Epithelial cell of esophagus (primary cell): Measurements from ENCODE around the gene ADGRL3.

Experiments
- DNase-seq: peaks from one replicate; pipeline ENCODE4 v3.0.0; 2010; ENCODE audit warnings: low read depth
- H3K4me3 ChIP-seq: 2 replicates; pipeline ENCODE4 v1.5.1; 2011; ENCODE audit warnings: mild to moderate bottlenecking, low read length, control low read depth
- CTCF ChIP-seq: IDR thresholded peaks from 2 replicates; pipeline ENCODE4 v1.5.1; 2011; ENCODE audit warnings: low read depth, mild to moderate bottlenecking, low read length, control low read depth, inconsistent platforms; ENCODE audit not compliant: insufficient read depth; ENCODE audit errors: missing control alignments

The ADGRL3 gene

GRCh38 chr4:61214680-61215079 lies 14.6 kb downstream of the ADGRL3 start:
- no peak for TF ChIP-seq CTCF
- DNase-seq: peak; percentile 15
- H3K4me3 ChIP-seq: no peak overlapping the region

- H3K4me3 ChIP-seq: no peak overlapping the region
- no peak for TF ChIP-seq CTCF
- no peak for DNase-seq
Observed at GRCh38 chr4:61217222-61217621, 17.1 kb downstream of the ADGRL3 start.

- DNase-seq: no peak
- TF ChIP-seq CTCF: no peak
- H3K4me3 ChIP-seq: no peak overlapping the region
Observed at GRCh38 chr4:61220556-61220955, 20.4 kb downstream of the ADGRL3 start.

- DNase-seq: peak; percentile 53
- no peak for TF ChIP-seq CTCF
- H3K4me3 ChIP-seq: no peak overlapping the region
Observed at GRCh38 chr4:61223385-61223784, 23.3 kb downstream of the ADGRL3 start.

- TF ChIP-seq CTCF: no peak
- no peak for DNase-seq
- H3K4me3 ChIP-seq: no peak overlapping the region
Observed at GRCh38 chr4:61224573-61224972, 24.4 kb downstream of the ADGRL3 start.

- no peak for DNase-seq
- H3K4me3 ChIP-seq: no peak overlapping the region
- no peak for TF ChIP-seq CTCF
Observed at GRCh38 chr4:61225656-61226055, 25.5 kb downstream of the ADGRL3 start.

GRCh38 chr4:61231421-61231820 lies 31.3 kb downstream of the ADGRL3 start:
- DNase-seq: no peak
- no peak overlapping the region for H3K4me3 ChIP-seq
- TF ChIP-seq CTCF: no peak
